ENCODE data around the gene IFI44L. TPM values are rescaled to one million over a fixed set of nuclear protein-coding genes. Genes with fewer than 3 reads are reported as not detected.

Gene IFI44L
- polyA plus RNA-seq (2013), result 8.4 TPM

GRCh38 chr1:78619803-78620579 lies at the start of gene IFI44L:
Gene IFI44L (plus strand): TSS chr1:78620448. CDS start chr1:78627916, 7,468 bp downstream.
- H3K27ac ChIP-seq (ENCODE audit: insufficient read depth in 1 of 2, low read depth in 1 of 2, low read length in 2 of 2, poor library complexity in 1 of 2, severe bottlenecking in 2 of 2), result peak within 1 kb of the TSS; percentile 47 to 67
- CTCF ChIA-PET, result interaction anchor here (1.0 to 2.4 kb wide), 12 partner anchors 9 to 59 kb away, joined by 3 to 12 read pairs (median 6); partner anchors contain the start of gene IFI44
- peaks cover 0 to 17% (median 7%) of the 10 kb centered on the region in 4 experiments for H3K4me1 ChIP-seq (ENCODE audit: control extremely low read depth in 1 of 4, control insufficient read depth in 4 of 4, insufficient read depth in 4 of 4, low read length in 3 of 4)
- no peaks in the 10 kb centered on the region for H3K36me3 ChIP-seq (ENCODE audit: control insufficient read depth in 4 of 4, insufficient read depth in 4 of 4, low read length in 3 of 4)
- no peaks in the 10 kb centered on the region for H3K27me3 ChIP-seq (replicated peaks in 2 of 5; ENCODE audit: control insufficient read depth in 4 of 5, insufficient read depth in 5 of 5, low read length in 4 of 5)
- H3K9me3 ChIP-seq (ENCODE audit: control extremely low read depth in 1 of 5, control insufficient read depth in 4 of 5, insufficient read depth in 2 of 5, low read depth in 1 of 5, low read length in 4 of 5), result no peaks in the 10 kb centered on the region
- POLR2A ChIA-PET, result no interaction called here
- 20% methylated on average over 1 of the region's 9 CpGs for WGBS (ENCODE audit: insufficient coverage)
- H3K4me3 ChIP-seq (ENCODE audit: control insufficient read depth in 1 of 7, extremely low read depth in 1 of 7, insufficient read depth in 4 of 7, low read depth in 2 of 7, low read length in 6 of 7), result peak within 1 kb of the TSS in 6 of 7 experiments; percentile 16 to 82 (median 63)
- peak; percentile 50 to 64 (median 61) for DNase-seq

GRCh38 chr1:78570539-78570938 lies 49.7 kb upstream of the IFI44L start:
- no peak overlapping the region for H3K4me3 ChIP-seq (ENCODE audit: control insufficient read depth in 1 of 7, extremely low read depth in 1 of 7, insufficient read depth in 4 of 7, low read depth in 2 of 7, low read length in 6 of 7)
- H3K9me3 ChIP-seq (ENCODE audit: control extremely low read depth in 1 of 5, control insufficient read depth in 4 of 5, insufficient read depth in 2 of 5, low read depth in 1 of 5, low read length in 4 of 5), result no peaks in the 10 kb centered on the region
- DNase-seq, result no peak
- H3K36me3 ChIP-seq (ENCODE audit: control insufficient read depth in 4 of 4, insufficient read depth in 4 of 4, low read length in 3 of 4), result no peaks in the 10 kb centered on the region
- H3K4me1 ChIP-seq (ENCODE audit: control extremely low read depth in 1 of 4, control insufficient read depth in 4 of 4, insufficient read depth in 4 of 4, low read length in 3 of 4), result no peaks in the 10 kb centered on the region
- POLR2A ChIA-PET, result no interaction called here
- CTCF ChIA-PET, result no interaction called here
- WGBS (ENCODE audit: insufficient coverage), result 86% methylated on average over 2 of the region's 2 CpGs
- H3K27ac ChIP-seq (ENCODE audit: insufficient read depth in 1 of 2, low read depth in 1 of 2, low read length in 2 of 2, poor library complexity in 1 of 2, severe bottlenecking in 2 of 2), result no peak overlapping the region
- no peaks in the 10 kb centered on the region for H3K27me3 ChIP-seq (replicated peaks in 2 of 5; ENCODE audit: control insufficient read depth in 4 of 5, insufficient read depth in 5 of 5, low read length in 4 of 5)

- Histone ChIP-seq H3K27me3 (replicated peaks in 2 of 5; ENCODE audit: control insufficient read depth in 4 of 5, insufficient read depth in 5 of 5, low read length in 4 of 5) (no peaks in the 10 kb centered on the region), H3K27ac (ENCODE audit: insufficient read depth in 1 of 2, low read depth in 1 of 2, low read length in 2 of 2, poor library complexity in 1 of 2, severe bottlenecking in 2 of 2) (no peak overlapping the region), H3K36me3 (ENCODE audit: control insufficient read depth in 4 of 4, insufficient read depth in 4 of 4, low read length in 3 of 4) (no peaks in the 10 kb centered on the region), H3K9me3 (ENCODE audit: control extremely low read depth in 1 of 5, control insufficient read depth in 4 of 5, insufficient read depth in 2 of 5, low read depth in 1 of 5, low read length in 4 of 5) (no peaks in the 10 kb centered on the region), H3K4me3 (ENCODE audit: control insufficient read depth in 1 of 7, extremely low read depth in 1 of 7, insufficient read depth in 4 of 7, low read depth in 2 of 7, low read length in 6 of 7) (no peak overlapping the region), H3K4me1 (ENCODE audit: control extremely low read depth in 1 of 4, control insufficient read depth in 4 of 4, insufficient read depth in 4 of 4, low read length in 3 of 4) (no peaks in the 10 kb centered on the region)
- no peak for DNase-seq
- ChIA-PET CTCF (no interaction called here), POLR2A (no interaction called here)
- WGBS (ENCODE audit: insufficient coverage), result 98% methylated on average over 6 of the region's 9 CpGs
Measured at GRCh38 chr1:78577257-78578100, 42.8 kb upstream of the IFI44L start.

GRCh38 chr1:78586572-78586971 lies 33.7 kb upstream of the IFI44L start:
- ChIA-PET CTCF (interaction anchor here (0.6 to 0.7 kb wide), 2 partner anchors 12 to 20 kb away, joined by 3 read pairs; no protein-coding TSS in a partner anchor), POLR2A (no interaction called here)
- no peaks in the 10 kb centered on the region for H3K9me3 ChIP-seq (ENCODE audit: control extremely low read depth in 1 of 5, control insufficient read depth in 4 of 5, insufficient read depth in 2 of 5, low read depth in 1 of 5, low read length in 4 of 5)
- H3K4me1 ChIP-seq (ENCODE audit: control extremely low read depth in 1 of 4, control insufficient read depth in 4 of 4, insufficient read depth in 4 of 4, low read length in 3 of 4), result no peaks in the 10 kb centered on the region
- no peak overlapping the region for H3K4me3 ChIP-seq (ENCODE audit: control insufficient read depth in 1 of 7, extremely low read depth in 1 of 7, insufficient read depth in 4 of 7, low read depth in 2 of 7, low read length in 6 of 7)
- WGBS (ENCODE audit: insufficient coverage), result no CpG with 5 or more reads among the region's 1 CpG
- H3K27me3 ChIP-seq (replicated peaks in 2 of 5; ENCODE audit: control insufficient read depth in 4 of 5, insufficient read depth in 5 of 5, low read length in 4 of 5), result no peaks in the 10 kb centered on the region
- H3K36me3 ChIP-seq (ENCODE audit: control insufficient read depth in 4 of 4, insufficient read depth in 4 of 4, low read length in 3 of 4), result no peaks in the 10 kb centered on the region
- H3K27ac ChIP-seq (ENCODE audit: insufficient read depth in 1 of 2, low read depth in 1 of 2, low read length in 2 of 2, poor library complexity in 1 of 2, severe bottlenecking in 2 of 2), result no peak overlapping the region
- no peak for DNase-seq

GRCh38 chr1:78587211-78587610 lies 33.0 kb upstream of the IFI44L start:
- Histone ChIP-seq H3K4me3 (ENCODE audit: control insufficient read depth in 1 of 7, extremely low read depth in 1 of 7, insufficient read depth in 4 of 7, low read depth in 2 of 7, low read length in 6 of 7) (no peak overlapping the region), H3K9me3 (ENCODE audit: control extremely low read depth in 1 of 5, control insufficient read depth in 4 of 5, insufficient read depth in 2 of 5, low read depth in 1 of 5, low read length in 4 of 5) (no peaks in the 10 kb centered on the region), H3K27me3 (replicated peaks in 2 of 5; ENCODE audit: control insufficient read depth in 4 of 5, insufficient read depth in 5 of 5, low read length in 4 of 5) (no peaks in the 10 kb centered on the region), H3K36me3 (ENCODE audit: control insufficient read depth in 4 of 4, insufficient read depth in 4 of 4, low read length in 3 of 4) (no peaks in the 10 kb centered on the region), H3K27ac (ENCODE audit: insufficient read depth in 1 of 2, low read depth in 1 of 2, low read length in 2 of 2, poor library complexity in 1 of 2, severe bottlenecking in 2 of 2) (no peak overlapping the region), H3K4me1 (ENCODE audit: control extremely low read depth in 1 of 4, control insufficient read depth in 4 of 4, insufficient read depth in 4 of 4, low read length in 3 of 4) (no peaks in the 10 kb centered on the region)
- no peak for DNase-seq
- POLR2A ChIA-PET, result no interaction called here
- 100% methylated on average over 1 of the region's 1 CpG for WGBS (ENCODE audit: insufficient coverage)
- CTCF ChIA-PET, result no interaction called here

- Histone ChIP-seq H3K4me3 (ENCODE audit: control insufficient read depth in 1 of 7, extremely low read depth in 1 of 7, insufficient read depth in 4 of 7, low read depth in 2 of 7, low read length in 6 of 7) (no peak overlapping the region), H3K36me3 (ENCODE audit: control insufficient read depth in 4 of 4, insufficient read depth in 4 of 4, low read length in 3 of 4) (no peaks in the 10 kb centered on the region), H3K27ac (ENCODE audit: insufficient read depth in 1 of 2, low read depth in 1 of 2, low read length in 2 of 2, poor library complexity in 1 of 2, severe bottlenecking in 2 of 2) (no peak overlapping the region), H3K27me3 (replicated peaks in 2 of 5; ENCODE audit: control insufficient read depth in 4 of 5, insufficient read depth in 5 of 5, low read length in 4 of 5) (no peaks in the 10 kb centered on the region), H3K4me1 (ENCODE audit: control extremely low read depth in 1 of 4, control insufficient read depth in 4 of 4, insufficient read depth in 4 of 4, low read length in 3 of 4) (no peaks in the 10 kb centered on the region), H3K9me3 (ENCODE audit: control extremely low read depth in 1 of 5, control insufficient read depth in 4 of 5, insufficient read depth in 2 of 5, low read depth in 1 of 5, low read length in 4 of 5) (peaks cover 0 to 7% (median 0%) of the 10 kb centered on the region in 5 experiments)
- no peak for DNase-seq
- ChIA-PET CTCF (interaction anchor here (1.0 to 2.5 kb wide), 3 partner anchors 9 to 25 kb away, joined by 4 to 9 read pairs (median 6); no protein-coding TSS in a partner anchor), POLR2A (no interaction called here)
- 80% methylated on average over 1 of the region's 4 CpGs for WGBS (ENCODE audit: insufficient coverage)
Measured at GRCh38 chr1:78591971-78592370, 28.3 kb upstream of the IFI44L start.

- WGBS (ENCODE audit: insufficient coverage), result no CpG with 5 or more reads among the region's 4 CpGs
- Histone ChIP-seq H3K36me3 (ENCODE audit: control insufficient read depth in 4 of 4, insufficient read depth in 4 of 4, low read length in 3 of 4) (no peaks in the 10 kb centered on the region), H3K9me3 (ENCODE audit: control extremely low read depth in 1 of 5, control insufficient read depth in 4 of 5, insufficient read depth in 2 of 5, low read depth in 1 of 5, low read length in 4 of 5) (peaks cover 0 to 6% (median 0%) of the 10 kb centered on the region in 5 experiments), H3K4me3 (ENCODE audit: control insufficient read depth in 1 of 7, extremely low read depth in 1 of 7, insufficient read depth in 4 of 7, low read depth in 2 of 7, low read length in 6 of 7) (no peak overlapping the region), H3K4me1 (ENCODE audit: control extremely low read depth in 1 of 4, control insufficient read depth in 4 of 4, insufficient read depth in 4 of 4, low read length in 3 of 4) (peaks cover 0 to 5% (median 2%) of the 10 kb centered on the region in 4 experiments), H3K27me3 (replicated peaks in 2 of 5; ENCODE audit: control insufficient read depth in 4 of 5, insufficient read depth in 5 of 5, low read length in 4 of 5) (no peaks in the 10 kb centered on the region), H3K27ac (ENCODE audit: insufficient read depth in 1 of 2, low read depth in 1 of 2, low read length in 2 of 2, poor library complexity in 1 of 2, severe bottlenecking in 2 of 2) (no peak overlapping the region)
- POLR2A ChIA-PET, result no interaction called here
- CTCF ChIA-PET, result interaction anchor here (1.9 to 3.2 kb wide), 2 partner anchors 8 to 9 kb away, joined by 4 to 9 read pairs; no protein-coding TSS in a partner anchor
- no peak for DNase-seq
Measured at GRCh38 chr1:78599294-78599693, 21.0 kb upstream of the IFI44L start.

Data from common myeloid progenitor, CD34-positive (primary cell).